SK-N-SH (cell line): ENCODE measurements around the gene GRIN1. TPM values are rescaled to one million over a fixed set of nuclear protein-coding genes. Genes with fewer than 3 reads are reported as not detected.

Experiments used
- CTCF ChIA-PET: fragments of 300-600, 350-600 bp; formaldehyde crosslinking; extraction: SDS; loops from one replicate; lab custom pipeline; 2021; lab: Yijun Ruan, JAX
- POLR2A ChIA-PET: fragments of 350-600 bp; sonication (Branson Sonifier 250); formaldehyde crosslinking; extraction: SDS; loops from one replicate; lab custom pipeline; 2020; ENCODE audit warnings: antibody characterized with exemption, inconsistent platforms; lab: Yijun Ruan, JAX
- DNase-seq: peaks from one replicate; pipeline ENCODE4 v3.0.0; 2012
- H2AFZ ChIP-seq: fragments of 200-600 bp; sonication (generic); 2 replicates; pipeline ENCODE4 v1.8.1; 2016; ENCODE audit warnings: antibody characterized with exemption, mild to moderate bottlenecking, low read depth
- H3F3A ChIP-seq: fragments of 200-600 bp; sonication (generic); replicated peaks from 2 replicates; pipeline ENCODE3; 2016; ENCODE audit warnings: antibody characterized with exemption, mild to moderate bottlenecking; ENCODE audit not compliant: insufficient read depth
- H3K27ac ChIP-seq, 2 experiments: fragments of 200-500 bp in 1 of 2; fragments of 200-600 bp in 1 of 2; sonication (Bioruptor generic) in 1 of 2; sonication (generic), shearing (Covaris generic) in 1 of 2; 2 replicates each; pipeline versions ENCODE4 v1.5.1 to v1.6.1; 2014 to 2016; ENCODE audit warnings: low read depth in 2 of 2, inconsistent platforms in 1 of 2, low read length in 1 of 2, mild to moderate bottlenecking in 1 of 2, mixed read lengths in 1 of 2
- H3K27me3 ChIP-seq: fragments of 200-600 bp; sonication (generic), shearing (Covaris generic); 2 replicates; pipeline ENCODE4 v1.6.1; 2016; ENCODE audit warnings: mixed run types; ENCODE audit not compliant: insufficient read depth
- H3K36me3 ChIP-seq, 2 experiments: fragments of 200-500 bp in 1 of 2; fragments of 200-600 bp in 1 of 2; sonication (Bioruptor generic) in 1 of 2; sonication (generic) in 1 of 2; replicated peaks in 1 of 2; 2 replicates each; pipeline versions ENCODE3 to v1.5.1; 2014 to 2016; ENCODE audit warnings: low read length in 1 of 2, mild to moderate bottlenecking in 1 of 2; ENCODE audit not compliant: insufficient read depth in 2 of 2, control insufficient read depth in 1 of 2
- H3K4me1 ChIP-seq, 2 experiments: fragments of 200-500 bp in 1 of 2; fragments of 200-600 bp in 1 of 2; sonication (Bioruptor generic) in 1 of 2; sonication (generic), shearing (Covaris generic) in 1 of 2; 2 replicates each; pipeline versions ENCODE4 v1.5.1 to v1.6.1; 2014 to 2016; ENCODE audit warnings: low read depth in 1 of 2, low read length in 1 of 2, mixed run types in 1 of 2; ENCODE audit not compliant: insufficient read depth in 2 of 2, control insufficient read depth in 1 of 2
- H3K4me2 ChIP-seq: fragments of 200-600 bp; sonication (generic), shearing (Covaris generic); 2 replicates; pipeline ENCODE4 v1.6.1; 2017; ENCODE audit warnings: mixed run types
- H3K4me3 ChIP-seq, 2 experiments: fragments of 200-500 bp in 1 of 2; fragments of 200-600 bp in 1 of 2; sonication (Bioruptor generic) in 1 of 2; sonication (generic), shearing (Covaris generic) in 1 of 2; 2 replicates each; pipeline versions ENCODE4 v1.5.1 to v1.8.1; 2014 to 2016; ENCODE audit warnings: low read depth in 2 of 2, inconsistent platforms in 1 of 2, low read length in 1 of 2, mild to moderate bottlenecking in 1 of 2, mixed read lengths in 1 of 2, moderate library complexity in 1 of 2
- H3K79me2 ChIP-seq: fragments of 200-600 bp; sonication (generic); 2 replicates; pipeline ENCODE4 v1.8.1; 2017; ENCODE audit warnings: mild to moderate bottlenecking; ENCODE audit not compliant: insufficient read depth
- H3K9ac ChIP-seq: fragments of 200-600 bp; sonication (generic); 2 replicates; pipeline ENCODE4 v1.6.1; 2017; ENCODE audit warnings: mixed run types
- H3K9me2 ChIP-seq: fragments of 200-600 bp; sonication (generic); 2 replicates; pipeline ENCODE4 v1.6.1; 2017; ENCODE audit warnings: mixed run types
- H3K9me3 ChIP-seq: fragments of 200-600 bp; sonication (generic); 2 replicates; pipeline ENCODE4 v1.6.1; 2017; ENCODE audit warnings: mixed run types, mild to moderate bottlenecking, moderate library complexity
- H4K20me1 ChIP-seq: fragments of 200-600 bp; sonication (generic); 2 replicates; pipeline ENCODE4 v1.6.1; 2017; ENCODE audit warnings: mild to moderate bottlenecking, mixed run types; ENCODE audit not compliant: insufficient read depth
- CHD2 ChIP-seq: fragments of 150-350 bp; IDR thresholded peaks from 2 replicates; pipeline ENCODE4 v1.6.1; 2018; ENCODE audit warnings: low read length; ENCODE audit not compliant: partially characterized antibody
- ELF1 ChIP-seq: IDR thresholded peaks from 2 replicates; pipeline ENCODE4 v1.4.0; 2012
- EP300 ChIP-seq, 2 experiments: IDR thresholded peaks; 2 replicates each; pipeline versions ENCODE4 v1.4.0 to v1.6.1; 2012; ENCODE audit warnings: borderline replicate concordance in 1 of 2, low read depth in 1 of 2, low read length in 1 of 2
- FOXM1 ChIP-seq: IDR thresholded peaks from 2 replicates; pipeline ENCODE4 v1.4.0; 2012; ENCODE audit warnings: low read depth, mild to moderate bottlenecking
- MEF2A ChIP-seq: IDR thresholded peaks from 2 replicates; pipeline ENCODE4 v1.4.0; 2012; ENCODE audit warnings: low read depth, borderline replicate concordance
- MXI1 ChIP-seq: IDR thresholded peaks from 2 replicates; pipeline ENCODE4 v1.6.1; 2012; ENCODE audit warnings: mild to moderate bottlenecking, low read depth, low read length, improper control_type of control experiment
- NFIC ChIP-seq: IDR thresholded peaks from 2 replicates; pipeline ENCODE4 v1.4.0; 2012; ENCODE audit warnings: borderline replicate concordance
- PBX3 ChIP-seq: IDR thresholded peaks from 2 replicates; pipeline ENCODE4; 2012
- POLR2AphosphoS5 ChIP-seq: IDR thresholded peaks from 2 replicates; pipeline ENCODE4 v1.6.1; 2012; ENCODE audit warnings: low read depth, low read length
- REST ChIP-seq: IDR thresholded peaks from 2 replicates; pipeline ENCODE4 v1.6.1; 2012; ENCODE audit warnings: mild to moderate bottlenecking, low read depth, low read length, moderate library complexity
- RFX5 ChIP-seq: IDR thresholded peaks from 2 replicates; pipeline ENCODE4 v1.6.1; 2012; ENCODE audit warnings: mild to moderate bottlenecking, improper control_type of control experiment, low read length
- SIN3A ChIP-seq: IDR thresholded peaks from 2 replicates; pipeline ENCODE4 v1.6.1; 2012; ENCODE audit warnings: low read depth, mild to moderate bottlenecking, low read length, moderate library complexity, borderline replicate concordance
- TAF1 ChIP-seq: IDR thresholded peaks from 2 replicates; pipeline ENCODE4 v1.6.1; 2012; ENCODE audit warnings: low read depth, mild to moderate bottlenecking, low read length, moderate library complexity, borderline replicate concordance
- TEAD4 ChIP-seq: IDR thresholded peaks from 2 replicates; pipeline ENCODE4 v1.4.0; 2012; ENCODE audit warnings: mild to moderate bottlenecking, borderline replicate concordance; ENCODE audit not compliant: insufficient read depth
- USF2 ChIP-seq: fragments of 150-350 bp; IDR thresholded peaks from 2 replicates; pipeline ENCODE4 v1.6.1; 2017; ENCODE audit warnings: antibody characterized with exemption, low read length, low read depth, borderline replicate concordance
- YY1 ChIP-seq: IDR thresholded peaks from 2 replicates; pipeline ENCODE4 v1.4.0; 2012; ENCODE audit warnings: low read depth, mild to moderate bottlenecking
- WGBS: methylation state at CpG from one replicate; pipeline ENCODE4 v1.1.6; 2017; ENCODE audit warnings: low lambda C conversion rate; 5-methylcytosine and 5-hydroxymethylcytosine counted together
- polyA plus RNA-seq, 3 experiments: library from polyadenylated mRNA; depleted of rRNA; stranded (reverse); fragments of >200 nt; gene quantifications; 2 replicates each; pipeline ENCODE4 v1.2.3, GENCODE V29; 2012
- TF ChIP-seq, protein P1 (sequence below): IDR thresholded peaks from 2 replicates; pipeline ENCODE4 v1.4.0; 2012; ENCODE audit warnings: low read depth, borderline replicate concordance

Gene GRIN1
- polyA plus RNA-seq, 1 of the 3 experiments (the other 2 are of a cell fraction): not detected

- H3K4me1 ChIP-seq: peaks cover 0 to 23% of the 10 kb centered on the region in 2 experiments; a peak in 1 of 4 replicates
- H3K79me2 ChIP-seq: no peaks in the 10 kb centered on the region
- CTCF ChIA-PET: interaction anchor here (5.0 kb wide), 1 partner anchor 14 kb away, joined by 24 read pairs; the partner anchor contains the start of genes ANAPC2 and SSNA1
- no peak overlapping the region for H3K9ac ChIP-seq
- H3K36me3 ChIP-seq: peaks cover 0 to 7% of the 10 kb centered on the region in 2 experiments
- POLR2A ChIA-PET: interaction anchor here (1.5 kb wide), 1 partner anchor 36 kb away, joined by 5 read pairs; the partner anchor contains the start of gene GRIN1
- TF ChIP-seq CHD2 (no peak), MEF2A (no peak), EP300 (IDR thresholded peaks at IDR 0.05; ENCODE audit: borderline replicate concordance in 1 of 2, low read depth in 1 of 2, low read length in 1 of 2) (no peak), TEAD4 (no peak), FOXM1 (no peak), RFX5 (no peak), PBX3 (no peak)
- TF ChIP-seq, all 33 proteins: peak for 0
- 89% methylated on average over 34 of the region's 45 CpGs for WGBS
- Histone ChIP-seq H3F3A (no peaks in the 10 kb centered on the region), H3K4me2 (no peak overlapping the region), H2AFZ (no peak overlapping the region), H3K27ac (peak overlapping the region in 1 of 2 experiments; percentile 47; a peak in 2 of 4 replicates), H3K9me2 (no peaks in the 10 kb centered on the region), H3K27me3 (peaks cover 13% of the 10 kb centered on the region; the same call in 1 of the 2 replicates), H3K9me3 (no peaks in the 10 kb centered on the region), H4K20me1 (no peaks in the 10 kb centered on the region), H3K4me3 (no peak overlapping the region)
- DNase-seq: peak; percentile 83
Measured at GRCh38 chr9:137173796-137174664, 35.1 kb downstream of the GRIN1 start.

DNA sequence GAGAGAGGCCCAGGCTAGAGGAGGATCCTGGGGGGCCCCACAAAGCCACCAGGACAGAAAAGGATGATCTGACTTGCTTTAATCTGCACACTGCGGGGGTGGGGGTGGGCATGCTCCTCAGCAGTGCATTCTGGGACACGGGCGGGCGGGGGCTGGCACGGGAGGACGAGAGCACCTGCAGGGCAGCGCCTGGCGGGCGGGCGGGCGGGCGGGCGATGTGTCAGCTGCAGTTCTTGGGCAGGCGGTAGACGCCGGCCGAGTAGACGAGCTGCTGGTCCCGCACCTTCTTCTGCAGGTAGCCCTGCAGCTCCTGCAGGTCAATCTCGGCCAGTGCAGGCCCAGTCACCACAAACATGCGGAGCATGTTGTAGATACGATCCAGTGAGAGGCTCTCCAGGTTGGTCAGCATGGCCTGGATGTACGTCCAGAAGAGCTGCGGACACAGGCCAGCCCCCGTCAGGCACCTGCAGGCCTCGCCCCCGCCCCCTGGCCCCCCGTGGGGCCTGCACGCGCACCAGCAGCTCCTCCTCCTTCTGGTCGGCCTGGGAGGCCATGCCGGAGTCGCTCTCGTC lies 35.9 kb downstream of the GRIN1 start:
- no peaks in the 10 kb centered on the region for H3K9me3 ChIP-seq
- no peak overlapping the region for H2AFZ ChIP-seq
- no peaks in the 10 kb centered on the region for H3K79me2 ChIP-seq
- no peaks in the 10 kb centered on the region for H3F3A ChIP-seq
- H3K4me2 ChIP-seq: no peak overlapping the region
- H3K4me1 ChIP-seq: peaks cover 0 to 19% of the 10 kb centered on the region in 2 experiments; a peak in 1 of 4 replicates
- H3K9ac ChIP-seq: no peak overlapping the region
- peaks cover 0 to 13% of the 10 kb centered on the region in 2 experiments for H3K36me3 ChIP-seq
- H3K27ac ChIP-seq: no peak overlapping the region
- no peaks in the 10 kb centered on the region for H4K20me1 ChIP-seq
- H3K4me3 ChIP-seq: no peak overlapping the region
- no peaks in the 10 kb centered on the region for H3K9me2 ChIP-seq
- DNase-seq: no peak
- 97% methylated on average over 13 of the region's 34 CpGs for WGBS
- POLR2A ChIA-PET: no interaction called here
- CTCF ChIA-PET: interaction anchor here (0.6 to 5.0 kb wide), 4 partner anchors 13 to 88 kb away, joined by 3 to 24 read pairs (median 7); partner anchors contain the start of genes ANAPC2, MAN1B1 and SSNA1
- H3K27me3 ChIP-seq: 0 out of 2 replicates have a peak, but pooled peaks cover 8% of the 10 kb centered on the region
- no peak for TF ChIP-seq USF2
- TF ChIP-seq MXI1: no peak
- TF ChIP-seq YY1: no peak
- no peak for TF ChIP-seq NFIC
- TF ChIP-seq SIN3A: no peak
- TF ChIP-seq REST: no peak
- no peak for TF ChIP-seq POLR2AphosphoS5
- no peak for TF ChIP-seq ELF1
- TF ChIP-seq, protein P1, sequence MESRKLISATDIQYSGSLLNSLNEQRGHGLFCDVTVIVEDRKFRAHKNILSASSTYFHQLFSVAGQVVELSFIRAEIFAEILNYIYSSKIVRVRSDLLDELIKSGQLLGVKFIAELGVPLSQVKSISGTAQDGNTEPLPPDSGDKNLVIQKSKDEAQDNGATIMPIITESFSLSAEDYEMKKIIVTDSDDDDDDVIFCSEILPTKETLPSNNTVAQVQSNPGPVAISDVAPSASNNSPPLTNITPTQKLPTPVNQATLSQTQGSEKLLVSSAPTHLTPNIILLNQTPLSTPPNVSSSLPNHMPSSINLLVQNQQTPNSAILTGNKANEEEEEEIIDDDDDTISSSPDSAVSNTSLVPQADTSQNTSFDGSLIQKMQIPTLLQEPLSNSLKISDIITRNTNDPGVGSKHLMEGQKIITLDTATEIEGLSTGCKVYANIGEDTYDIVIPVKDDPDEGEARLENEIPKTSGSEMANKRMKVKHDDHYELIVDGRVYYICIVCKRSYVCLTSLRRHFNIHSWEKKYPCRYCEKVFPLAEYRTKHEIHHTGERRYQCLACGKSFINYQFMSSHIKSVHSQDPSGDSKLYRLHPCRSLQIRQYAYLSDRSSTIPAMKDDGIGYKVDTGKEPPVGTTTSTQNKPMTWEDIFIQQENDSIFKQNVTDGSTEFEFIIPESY: no peak
- no peak for TF ChIP-seq TAF1
- no peak for TF ChIP-seq TEAD4
